WTC11 (cell line): Measurements from ENCODE around the gene LRSAM1. TPM values are rescaled to one million over a fixed set of nuclear protein-coding genes. Genes with fewer than 3 reads are reported as not detected.

Source experiments
- ATAC-seq: fragments of 200-7000 bp; cut with Tn5 transposase; 2 replicates; pipeline ENCODE4 v1.10.0; 2021; ENCODE audit warnings: mild to moderate bottlenecking, moderate library complexity
- CTCF ChIA-PET: fragments of 300-600 bp; sonication (Branson Sonifier 250); formaldehyde crosslinking; loops from one replicate; lab custom pipeline; 2021; ENCODE audit warnings: antibody characterized with exemption; lab: Charles Lee
- POLR2A ChIA-PET: fragments of 350-600 bp; sonication (Branson Sonifier 250); formaldehyde crosslinking; loops from one replicate; lab custom pipeline; 2021; ENCODE audit warnings: antibody characterized with exemption; lab: Charles Lee
- DNase-seq: peaks from one replicate; pipeline ENCODE4 v3.0.0; 2021; ENCODE audit warnings: low spot score
- H3K27ac Mint-ChIP-seq: 2 replicates; pipeline ENCODE4 v1.8.0; 2021; ENCODE audit warnings: mixed read lengths
- H3K27me3 Mint-ChIP-seq: 2 replicates; pipeline ENCODE4 v1.8.0; 2021; ENCODE audit warnings: low read depth, mild to moderate bottlenecking, moderate library complexity, mixed read lengths
- H3K36me3 Mint-ChIP-seq: 2 replicates; pipeline ENCODE4 v1.8.0; 2021; ENCODE audit warnings: mixed read lengths
- H3K4me1 Mint-ChIP-seq: 2 replicates; pipeline ENCODE4 v1.8.0; 2022; ENCODE audit warnings: mixed read lengths
- H3K4me3 Mint-ChIP-seq: 2 replicates; pipeline ENCODE4 v1.8.0; 2021; ENCODE audit warnings: mild to moderate bottlenecking, moderate library complexity, mixed read lengths
- H3K9me3 Mint-ChIP-seq: 2 replicates; pipeline ENCODE4 v1.8.0; 2021; ENCODE audit warnings: mixed read lengths
- AFF4 ChIP-seq: sonication (generic); formaldehyde crosslinking; IDR thresholded peaks from 2 replicates; pipeline ENCODE4 v1.8.1; 2023; ENCODE audit warnings: mild to moderate bottlenecking, missing genetic modification reagents, borderline replicate concordance
- CTCF ChIP-seq: fragments of 200-600 bp; IDR thresholded peaks from 2 replicates; pipeline ENCODE4 v1.8.0; 2022; ENCODE audit warnings: antibody characterized with exemption
- E2F5 ChIP-seq: sonication (generic); formaldehyde crosslinking; IDR thresholded peaks from 2 replicates; pipeline ENCODE4 v1.8.1; 2022; ENCODE audit warnings: mild to moderate bottlenecking, moderate library complexity, missing genetic modification reagents
- FOXP1 ChIP-seq: sonication (generic); formaldehyde crosslinking; IDR thresholded peaks from 2 replicates; pipeline ENCODE4 v1.8.0; 2022; ENCODE audit warnings: missing genetic modification reagents, mild to moderate bottlenecking, moderate library complexity, borderline replicate concordance
- TP53 ChIP-seq: sonication (generic); formaldehyde crosslinking; IDR thresholded peaks from 2 replicates; pipeline ENCODE4 v1.8.1; 2023; ENCODE audit warnings: mild to moderate bottlenecking, missing genetic modification reagents
- ZNF423 ChIP-seq: fragments of 250-450 bp; sonication (Bioruptor Pico); IDR thresholded peaks from 2 replicates; pipeline ENCODE4 v2.1.2; 2022; ENCODE audit warnings: mild to moderate bottlenecking, moderate library complexity
- total RNA-seq: library from RNA; stranded (reverse); gene quantifications from 3 replicates; pipeline ENCODE4 v1.2.3, GENCODE V29; 2021
- TF ChIP-seq, protein P1 (sequence below): sonication (generic); formaldehyde crosslinking; IDR thresholded peaks from 2 replicates; pipeline ENCODE4 v1.8.0; 2022; ENCODE audit warnings: mild to moderate bottlenecking, missing genetic modification reagents

LRSAM1 gene
- total RNA-seq, 1 experiment from 2014 or later, result 32.4 TPM

GRCh38 chr9:127523312-127523851 is 72.1 kb downstream of the LRSAM1 start:
- POLR2A ChIA-PET, result no interaction called here
- ATAC-seq, result no peak
- Mint-ChIP-seq H3K4me1 (peaks cover 25% of the 10 kb centered on the region), H3K27me3 (no peaks in the 10 kb centered on the region; the same call in 1 of the 2 replicates), H3K36me3 (peaks cover 51% of the 10 kb centered on the region), H3K27ac (no peak overlapping the region), H3K9me3 (peaks cover 28% of the 10 kb centered on the region), H3K4me3 (no peak overlapping the region)
- DNase-seq, result peak; percentile 54
- CTCF ChIA-PET, result interaction anchor here (0.6 kb wide), 1 partner anchor 1155 kb away, joined by 3 read pairs; no protein-coding TSS in a partner anchor
- TF ChIP-seq CTCF (peak; percentile 60), ZNF423 (CRISPR knock-in tag) (no peak)
- TF ChIP-seq, protein P1, sequence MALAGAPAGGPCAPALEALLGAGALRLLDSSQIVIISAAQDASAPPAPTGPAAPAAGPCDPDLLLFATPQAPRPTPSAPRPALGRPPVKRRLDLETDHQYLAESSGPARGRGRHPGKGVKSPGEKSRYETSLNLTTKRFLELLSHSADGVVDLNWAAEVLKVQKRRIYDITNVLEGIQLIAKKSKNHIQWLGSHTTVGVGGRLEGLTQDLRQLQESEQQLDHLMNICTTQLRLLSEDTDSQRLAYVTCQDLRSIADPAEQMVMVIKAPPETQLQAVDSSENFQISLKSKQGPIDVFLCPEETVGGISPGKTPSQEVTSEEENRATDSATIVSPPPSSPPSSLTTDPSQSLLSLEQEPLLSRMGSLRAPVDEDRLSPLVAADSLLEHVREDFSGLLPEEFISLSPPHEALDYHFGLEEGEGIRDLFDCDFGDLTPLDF (CRISPR knock-in tag), result no peak
- TF ChIP-seq, all 79 proteins: peak for 1

DNA sequence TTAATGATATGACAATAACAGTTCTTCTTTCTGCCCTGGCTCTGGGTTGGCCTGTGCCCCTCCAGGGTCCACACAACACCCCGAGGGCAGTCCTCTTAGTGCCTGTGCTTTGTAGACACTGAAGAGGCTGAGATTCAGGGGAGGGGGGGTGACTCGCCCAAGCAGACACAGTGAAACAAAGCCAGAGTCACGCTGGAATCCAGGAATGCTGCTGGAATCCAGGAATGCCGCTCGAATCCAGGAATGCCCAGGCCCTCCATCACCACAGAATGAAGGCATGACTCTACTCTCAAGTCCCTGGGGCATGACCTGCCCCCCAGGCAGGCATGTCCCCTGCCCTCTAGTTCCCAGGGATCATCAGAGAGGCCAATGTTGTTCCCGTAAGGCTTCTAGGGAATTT is 73.1 kb downstream of the LRSAM1 start:
- Mint-ChIP-seq H3K9me3 (peaks cover 28% of the 10 kb centered on the region), H3K27ac (no peak overlapping the region), H3K36me3 (peaks cover 51% of the 10 kb centered on the region), H3K4me3 (no peak overlapping the region), H3K27me3 (no peaks in the 10 kb centered on the region; the same call in 1 of the 2 replicates), H3K4me1 (peaks cover 33% of the 10 kb centered on the region)
- ATAC-seq, result no peak
- ChIA-PET CTCF (interaction anchor here (2.2 to 2.6 kb wide), 2 partner anchors 21 to 34 kb away, joined by 17 read pairs; no protein-coding TSS in a partner anchor), POLR2A (no interaction called here)
- TF ChIP-seq E2F5 (CRISPR knock-in tag), result no peak
- no peak for DNase-seq

DNA sequence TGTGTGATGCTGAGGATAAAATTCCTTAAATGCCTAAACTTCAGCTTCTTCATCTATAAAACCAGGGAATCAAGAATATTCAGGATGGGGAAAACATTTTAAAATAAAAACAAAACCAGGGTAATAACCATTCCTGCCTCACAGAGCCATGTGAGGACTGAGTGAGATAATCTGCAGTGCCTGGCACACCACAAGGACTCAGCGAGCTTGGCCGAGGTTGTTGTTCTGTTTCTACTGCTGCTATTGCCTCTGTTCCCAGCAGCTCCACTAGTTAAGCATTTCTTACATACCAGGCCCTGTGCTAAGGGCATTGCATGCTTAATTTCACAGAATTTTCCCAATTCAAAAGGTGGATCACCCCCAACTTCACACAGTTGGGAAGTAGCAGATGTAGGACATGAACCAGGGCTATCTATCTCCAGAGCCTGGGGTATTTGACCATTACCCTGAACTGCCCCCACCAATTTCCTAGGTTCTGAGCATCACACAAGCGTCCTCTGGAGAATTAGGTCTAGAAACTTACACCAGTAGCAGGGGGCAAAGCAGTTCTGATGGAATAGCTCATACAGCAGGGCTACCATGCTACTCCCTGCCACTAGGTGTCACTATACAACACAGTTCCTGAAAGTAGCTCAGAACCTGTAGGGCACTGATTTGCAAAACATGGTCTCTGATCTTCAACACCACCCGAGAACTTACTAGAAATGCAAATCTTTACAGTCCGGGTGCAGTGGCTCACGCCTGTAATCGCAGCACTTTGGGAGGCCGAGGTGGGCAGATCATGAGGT is 74.3 kb downstream of the LRSAM1 start:
- H3K9me3 Mint-ChIP-seq, result peaks cover 28% of the 10 kb centered on the region
- no peak overlapping the region for H3K4me3 Mint-ChIP-seq
- POLR2A ChIA-PET, result interaction anchor here (0.6 to 1.4 kb wide), 3 partner anchors 167 to 488 kb away, joined by 3 to 4 read pairs (median 4); partner anchors contain the start of gene TOR2A
- no peak for DNase-seq
- H3K36me3 Mint-ChIP-seq, result peaks cover 49% of the 10 kb centered on the region
- no peaks in the 10 kb centered on the region; the same call in 1 of the 2 replicates for H3K27me3 Mint-ChIP-seq
- no peak overlapping the region; the same call in 1 of the 2 replicates for H3K27ac Mint-ChIP-seq
- peaks cover 32% of the 10 kb centered on the region for H3K4me1 Mint-ChIP-seq
- CTCF ChIA-PET, result interaction anchor here (0.5 to 4.6 kb wide), 51 partner anchors 9 to 592 kb away, joined by 3 to 58 read pairs (median 5); partner anchors contain the start of genes PTRH1, TOR2A and TTC16
- no peak for ATAC-seq
- TF ChIP-seq CTCF, result peak; percentile 61
- no peak for TF ChIP-seq FOXP1 (CRISPR knock-in tag)

GRCh38 chr9:127526655-127527559 is 75.6 kb downstream of the LRSAM1 start:
- Mint-ChIP-seq H3K4me1 (peaks cover 27% of the 10 kb centered on the region), H3K9me3 (peaks cover 28% of the 10 kb centered on the region), H3K27ac (peak overlapping the region; percentile 46), H3K36me3 (peaks cover 44% of the 10 kb centered on the region), H3K4me3 (no peak overlapping the region), H3K27me3 (no peaks in the 10 kb centered on the region; the same call in 1 of the 2 replicates)
- peak; percentile 23; the same call in 1 of the 2 replicates for TF ChIP-seq TP53
- TF ChIP-seq AFF4 (CRISPR knock-in tag), result no peak
- ChIA-PET POLR2A (interaction anchor here (1.4 kb wide), 1 partner anchor 208 kb away, joined by 4 read pairs; the partner anchor contains the start of gene TOR2A), CTCF (interaction anchor here (0.6 to 4.6 kb wide), 21 partner anchors 8 to 591 kb away, joined by 3 to 58 read pairs (median 10); partner anchors contain the start of gene TOR2A)
- ATAC-seq, result no peak
- DNase-seq, result no peak
